GM23248 (cell line): ENCODE data around the gene ZNF41.
"Not testable (repeated sequence)": the region's sequence is repeated elsewhere in the genome, so short reads cannot be mapped to it uniquely, and the experiment has no call there.

Experiments
- EZH2 ChIP-seq: fragments of 200-600 bp; sonication (generic); IDR thresholded peaks from 2 replicates; pipeline ENCODE4 v1.6.1; 2018; ENCODE audit warnings: antibody characterized with exemption, mild to moderate bottlenecking; ENCODE audit not compliant: insufficient read depth, poor library complexity, severe bottlenecking
- EZH2phosphoT487 ChIP-seq: fragments of 200-600 bp; sonication (generic); IDR thresholded peaks from 2 replicates; pipeline ENCODE4 v1.6.1; 2018; ENCODE audit warnings: antibody characterized with exemption, moderate library complexity, mild to moderate bottlenecking, low read depth; ENCODE audit not compliant: insufficient read depth

GRCh38 chrX:47513034-47513965 lies 30.3 kb upstream of the ZNF41 start:
- not testable (repeated sequence) for TF ChIP-seq EZH2, EZH2phosphoT487
